HG03066 (cell line): ENCODE results near the gene PNPO.

Source experiments
- ATAC-seq: cut with Tn5 transposase; IDR thresholded peaks from one replicate; pipeline ENCODE4 v1.9.1; 2021; ENCODE audit warnings: low read depth; ENCODE audit not compliant: unreplicated experiment

Gene PNPO

DNA sequence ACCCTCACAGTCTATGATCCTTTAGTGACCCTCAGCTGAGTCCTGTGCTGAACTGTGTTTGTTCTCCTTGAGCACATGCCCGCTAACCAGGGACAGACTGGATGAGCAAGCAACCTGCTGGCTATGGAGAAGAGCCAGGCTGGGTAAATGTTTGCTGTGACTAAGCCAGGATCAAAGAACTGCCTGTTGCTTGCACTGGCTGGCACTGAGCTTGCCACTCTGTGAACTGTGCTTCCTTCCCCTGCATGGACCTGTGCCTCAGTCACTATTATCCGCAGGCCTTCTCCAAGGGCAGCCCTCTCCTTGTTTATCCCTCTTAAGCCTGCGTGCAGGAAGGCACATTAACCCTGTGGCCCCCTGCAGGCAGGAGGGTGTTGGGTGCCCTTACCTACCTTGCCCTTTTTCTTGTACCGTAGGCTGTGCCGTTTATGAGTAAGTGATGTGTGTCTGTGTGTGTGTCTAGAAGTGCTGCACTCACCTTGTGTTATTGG lies 7.4 kb downstream of the PNPO start:
- ATAC-seq = no peak

DNA sequence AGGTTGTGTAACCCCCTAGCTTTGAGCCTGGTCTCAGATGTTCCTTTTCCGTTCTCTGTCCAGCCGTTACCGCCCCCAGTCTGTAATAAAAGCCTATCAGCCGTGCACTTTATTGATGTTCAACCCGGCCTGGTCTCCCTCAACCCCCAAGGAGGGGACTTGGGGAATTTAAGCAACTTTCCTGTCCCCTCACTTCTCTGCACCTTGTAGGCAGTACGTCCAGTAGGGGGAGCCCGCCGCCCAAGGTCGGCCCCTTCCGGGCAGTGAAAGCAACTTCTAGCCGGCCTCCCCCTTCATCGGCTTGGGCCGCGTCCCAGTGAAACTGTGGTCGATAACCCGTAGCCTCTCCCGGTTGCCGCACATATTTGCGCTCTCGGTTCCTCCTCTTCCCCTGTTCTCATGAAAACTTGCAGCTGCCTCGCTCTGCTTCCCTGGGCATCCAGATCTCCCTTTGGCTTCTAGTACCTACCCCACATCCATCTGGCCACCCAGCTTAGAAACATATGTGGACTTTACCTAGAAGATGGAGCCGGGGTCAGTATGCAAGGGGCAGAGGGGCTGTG lies 7.9 kb downstream of the PNPO start:
- ATAC-seq = peak; percentile 61

DNA sequence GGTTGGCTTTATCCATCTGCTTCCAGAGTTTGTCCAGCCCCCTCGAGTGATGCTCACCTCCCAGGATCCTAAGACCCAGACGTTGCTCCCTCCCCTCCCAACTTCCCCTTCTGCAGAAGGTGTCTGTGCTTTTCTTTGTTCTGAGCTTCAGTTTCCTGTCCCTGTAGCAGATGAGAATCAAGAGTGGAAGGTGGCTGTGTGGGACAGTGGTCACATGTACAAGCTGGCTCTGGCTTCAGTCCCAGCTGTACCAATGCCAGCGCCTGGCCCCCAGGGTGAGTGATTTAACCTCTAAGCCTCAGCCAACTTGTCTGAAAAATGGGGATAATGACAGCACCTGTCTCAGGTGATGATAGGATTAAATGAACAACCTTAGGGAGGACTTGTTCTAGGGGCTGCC lies 8.6 kb downstream of the PNPO start:
- no peak for ATAC-seq

DNA sequence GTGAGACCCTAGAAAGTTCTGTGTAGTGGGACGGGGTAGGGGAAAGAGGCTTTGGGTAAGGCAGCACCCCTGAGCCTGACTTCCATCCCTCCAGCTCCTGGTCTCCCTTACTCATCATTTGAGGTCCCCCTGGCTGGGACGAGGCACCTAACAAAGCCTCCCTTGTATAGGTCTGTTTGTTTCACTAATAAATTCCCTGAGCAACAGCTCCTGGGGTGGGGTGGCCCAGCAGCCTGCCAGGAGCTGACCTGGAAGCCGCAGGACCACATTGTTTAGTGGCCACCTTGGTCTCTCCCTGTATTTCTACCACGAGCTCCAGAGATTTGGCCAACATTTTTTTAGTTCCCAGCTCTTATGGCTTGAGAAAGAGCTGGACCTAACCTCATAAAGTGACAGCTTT lies 9.1 kb downstream of the PNPO start:
- no peak for ATAC-seq

DNA sequence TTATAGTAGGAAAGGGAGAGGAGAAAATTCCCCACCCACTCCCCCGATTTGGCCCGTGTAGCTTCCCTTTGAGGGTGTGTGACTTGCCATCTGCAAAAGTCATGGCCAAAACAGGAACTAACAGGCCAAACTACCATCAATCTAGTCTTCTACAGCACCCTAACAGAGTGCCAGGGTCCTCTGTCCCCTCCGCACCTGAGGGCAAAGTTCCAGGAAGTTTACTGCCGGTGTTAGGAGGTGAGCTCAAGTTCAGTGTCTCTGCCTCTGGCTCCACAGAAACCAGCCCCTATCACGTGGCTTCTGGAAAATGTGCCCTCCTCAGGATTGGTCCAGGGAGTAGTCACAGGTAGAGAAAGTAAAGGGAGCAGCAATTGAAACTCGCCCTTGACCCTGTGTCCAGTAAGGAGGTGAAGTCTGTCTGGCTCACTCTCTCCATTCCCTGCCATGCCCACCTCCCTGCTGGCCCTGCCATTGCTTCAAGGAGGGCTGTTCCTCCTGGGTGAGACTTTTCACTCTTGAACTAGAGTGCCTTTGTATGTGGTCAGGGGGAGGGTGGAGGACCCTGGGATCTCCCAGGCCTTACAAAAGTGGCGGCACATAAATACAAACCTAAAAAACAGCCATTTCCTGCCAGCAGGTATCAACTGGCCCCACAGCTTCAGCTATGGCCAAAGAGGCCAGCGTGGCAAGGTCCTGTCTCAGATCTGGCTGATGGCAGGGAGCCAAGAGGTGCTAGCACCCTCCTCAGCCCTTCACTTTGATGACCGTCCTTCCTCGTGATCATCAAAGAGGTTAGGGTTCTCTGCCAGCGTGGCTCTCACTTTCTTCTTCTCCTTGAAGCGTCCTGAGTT lies 11.0 kb downstream of the PNPO start:
- ATAC-seq = no peak

DNA sequence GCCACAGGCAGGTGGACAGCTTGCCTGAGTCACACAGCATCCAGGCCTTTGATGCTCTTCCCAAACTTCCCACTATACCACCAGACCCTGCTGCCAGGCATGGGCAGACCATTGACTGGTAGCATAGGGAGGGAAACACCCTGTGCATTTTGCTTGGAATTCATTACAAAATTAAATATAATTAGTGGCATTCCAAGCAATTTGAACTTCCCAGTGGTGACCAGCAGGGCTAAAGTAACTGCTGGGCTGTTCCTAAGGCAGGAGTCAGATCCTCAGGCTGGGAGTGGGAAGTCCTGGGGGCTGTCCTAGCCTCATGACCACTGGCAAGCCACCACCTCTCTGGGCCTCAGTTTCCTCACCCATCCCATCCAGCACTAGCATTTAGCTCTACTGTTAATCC lies 12.5 kb downstream of the PNPO start:
- ATAC-seq = no peak

DNA sequence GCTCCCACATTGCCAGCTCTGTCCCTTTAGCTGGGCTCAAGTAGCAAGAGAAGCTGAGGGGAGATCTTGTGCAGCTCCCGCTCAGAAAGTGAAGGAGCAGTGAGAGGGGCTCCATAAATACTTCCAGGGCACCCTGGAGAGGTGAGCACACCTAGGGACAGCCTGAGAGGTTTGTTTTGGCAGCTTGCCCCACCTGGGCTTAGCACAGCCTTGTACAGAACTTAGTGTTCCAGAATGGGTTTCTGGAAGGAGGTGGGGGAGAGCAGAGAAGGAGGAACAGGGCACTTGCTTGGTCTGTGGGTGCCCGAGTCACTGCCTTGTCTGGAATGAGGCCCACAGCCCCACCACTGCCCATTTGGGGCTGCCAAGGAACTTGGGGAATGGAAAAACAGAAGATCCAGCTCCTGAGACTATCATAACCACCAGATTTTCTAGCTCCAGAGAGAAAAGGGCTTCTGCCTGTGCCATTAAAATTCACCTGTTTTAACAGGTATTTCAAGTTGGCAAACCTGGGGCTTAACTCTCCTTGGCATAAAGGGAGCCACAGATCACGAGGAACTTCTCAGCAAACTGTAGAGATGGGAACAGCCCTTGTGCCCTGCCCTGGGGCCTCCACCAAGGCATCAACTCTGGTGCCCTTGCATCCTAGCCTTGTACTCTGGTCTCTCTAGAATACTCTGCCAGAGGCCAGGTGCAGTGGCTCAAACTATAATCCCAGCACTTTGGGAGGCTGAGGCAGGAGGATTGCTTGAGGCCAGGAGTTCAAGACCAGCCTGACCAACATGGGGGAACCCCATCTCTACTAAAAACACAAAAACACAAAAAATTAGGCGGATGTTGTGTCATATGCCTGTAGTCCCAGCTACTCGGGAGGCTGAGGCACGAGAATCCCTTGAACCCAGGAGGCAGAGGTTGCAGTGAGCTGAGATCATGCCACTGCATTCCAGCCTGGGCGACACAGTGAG lies 14.4 kb downstream of the PNPO start:
- ATAC-seq = no peak

DNA sequence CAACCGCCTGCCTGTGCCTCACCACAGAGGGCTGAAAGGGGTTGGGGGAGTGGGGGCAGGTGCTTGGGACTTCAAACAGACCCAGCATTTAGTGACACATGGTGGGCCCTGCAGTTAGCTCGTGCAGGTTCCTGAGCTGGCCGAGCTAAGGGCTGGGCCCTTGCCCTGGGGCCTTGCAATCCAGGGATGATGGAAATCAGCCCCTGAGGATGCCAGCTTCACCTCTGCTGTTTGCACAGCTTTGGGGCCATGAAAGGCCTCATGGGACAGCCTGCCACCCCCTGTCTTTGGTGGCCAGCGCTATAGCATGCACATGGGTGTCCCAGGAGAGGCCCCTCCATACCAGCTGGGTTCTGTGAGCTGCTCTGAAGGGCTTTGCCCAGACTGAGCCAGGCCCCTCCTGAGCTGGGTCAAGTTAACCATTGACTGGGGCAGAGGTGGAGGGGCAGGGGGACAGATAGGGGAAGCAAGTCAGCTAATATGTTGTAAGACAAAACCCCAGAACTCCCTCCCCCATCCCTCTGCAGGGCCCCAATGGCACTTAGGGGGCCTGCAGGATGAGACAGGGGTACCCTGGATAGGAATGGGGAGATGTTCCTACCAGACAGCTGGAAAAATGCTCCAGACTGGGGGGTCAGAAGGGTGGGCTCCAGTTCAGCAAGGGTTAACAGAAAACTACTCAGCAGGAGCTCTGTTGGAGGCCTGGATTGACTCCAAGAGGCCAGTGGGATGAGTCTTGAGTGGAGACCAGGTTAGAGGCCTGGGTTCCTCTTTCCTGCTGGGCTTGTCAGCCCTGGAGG lies 15.6 kb downstream of the PNPO start:
- no peak for ATAC-seq

DNA sequence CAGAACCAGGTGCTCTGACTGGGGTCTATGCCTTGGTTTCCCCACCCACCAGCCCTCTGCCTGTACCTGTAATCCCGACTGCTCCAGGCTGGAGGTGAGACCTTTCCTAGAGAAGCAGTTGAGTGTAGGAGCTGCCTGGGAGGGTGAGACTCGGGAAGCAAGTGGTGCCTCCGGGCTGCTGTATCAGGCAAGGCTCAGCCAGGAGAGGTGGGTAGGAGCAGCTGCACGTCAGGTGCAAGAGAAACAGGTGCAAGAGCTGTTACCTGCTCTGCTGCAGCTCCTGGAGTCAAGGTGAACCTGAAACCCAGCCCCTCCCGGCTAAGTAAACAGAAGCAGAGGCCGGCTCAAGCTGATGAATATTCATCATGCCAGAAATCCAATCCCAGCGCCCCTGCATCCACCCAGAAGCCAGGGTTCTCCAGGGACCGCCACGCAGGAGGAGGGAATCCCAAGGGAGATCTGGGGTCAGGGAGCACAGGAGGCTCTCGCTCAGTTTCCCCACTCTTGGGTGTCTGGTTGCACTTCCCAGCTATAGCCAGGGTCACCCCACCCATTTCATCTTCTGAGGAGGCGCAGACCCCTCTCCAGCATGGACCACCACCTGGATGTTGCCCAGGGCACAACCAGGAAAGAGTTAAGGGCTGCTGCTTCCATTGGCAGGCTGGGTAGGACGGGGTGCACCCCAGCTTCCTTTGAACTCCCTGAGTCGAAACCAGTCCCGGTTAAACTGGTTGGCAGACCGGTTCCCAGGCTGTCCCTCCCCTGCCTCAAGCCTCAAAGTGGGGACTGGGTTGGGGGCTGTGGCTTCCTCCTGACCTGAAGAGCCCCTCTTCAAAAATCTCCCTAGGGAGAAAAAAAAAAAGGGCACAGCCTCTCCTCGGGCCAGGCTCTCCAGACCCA lies 16.5 kb downstream of the PNPO start, which contains the start of gene PRR15L:
PRR15L (minus strand) TSS at position 293 of the 900 bp plus-strand sequence. CDS start 4,649 bp downstream, outside the sequence.
- ATAC-seq = no peak

DNA sequence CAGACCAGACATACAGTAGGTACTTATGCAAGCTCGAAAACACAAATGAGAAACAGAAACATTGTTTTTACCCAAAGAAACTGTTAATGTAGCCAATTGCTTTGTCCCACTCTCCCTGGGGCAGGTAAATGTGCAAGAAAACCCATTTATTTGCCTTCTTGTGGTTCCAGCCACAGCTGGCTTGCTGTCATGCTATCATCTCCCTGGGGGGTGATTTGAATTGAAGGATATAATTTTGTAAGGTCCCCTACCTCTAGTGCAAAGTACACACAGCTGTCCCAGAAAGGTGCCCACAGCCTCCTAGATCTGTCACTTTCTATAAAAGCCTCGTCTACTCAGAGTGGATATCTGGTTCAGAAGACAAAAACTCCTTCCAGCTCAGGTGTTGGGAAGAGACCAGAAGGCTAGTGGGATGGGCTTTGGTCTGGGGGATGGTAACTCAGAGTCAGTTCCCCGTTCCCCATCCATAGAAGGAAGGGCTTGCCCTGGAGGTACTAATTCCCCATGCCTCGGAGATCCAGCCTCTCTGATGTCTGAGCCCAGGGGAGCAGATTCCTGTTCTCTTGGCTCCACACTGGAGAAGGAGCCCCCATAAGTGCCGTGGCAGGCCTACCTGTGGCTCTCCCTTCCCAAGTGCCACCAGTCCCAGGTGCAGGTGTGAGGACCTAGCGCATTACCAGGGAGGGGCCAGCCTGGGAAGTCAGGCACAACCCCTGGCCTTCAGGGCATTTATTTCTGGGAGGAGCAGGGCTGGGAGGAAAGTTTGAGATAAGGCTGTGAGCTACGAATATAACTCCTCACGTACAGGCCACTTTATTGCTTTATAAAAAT lies 18.7 kb downstream of the PNPO start:
- ATAC-seq = no peak

DNA sequence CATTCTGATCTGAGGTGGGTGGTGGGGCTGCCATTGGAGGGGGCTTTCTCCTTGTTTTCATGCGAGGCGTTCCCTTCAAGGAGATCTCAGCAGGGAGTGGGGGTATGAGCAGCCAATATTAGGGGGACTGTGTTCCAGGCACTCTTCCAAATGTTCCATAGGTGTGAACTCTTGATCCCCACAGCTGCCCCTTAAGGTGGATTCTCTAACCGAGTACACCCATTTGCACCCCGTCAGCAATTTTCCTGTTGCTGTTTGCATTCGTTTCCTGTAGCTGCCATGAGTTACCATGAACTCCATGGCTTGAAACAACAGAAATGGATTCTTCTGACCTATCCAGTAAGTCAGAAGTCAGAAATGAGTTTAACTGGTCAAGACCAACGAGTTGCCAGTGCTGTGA lies 20.0 kb downstream of the PNPO start:
- ATAC-seq = no peak

DNA sequence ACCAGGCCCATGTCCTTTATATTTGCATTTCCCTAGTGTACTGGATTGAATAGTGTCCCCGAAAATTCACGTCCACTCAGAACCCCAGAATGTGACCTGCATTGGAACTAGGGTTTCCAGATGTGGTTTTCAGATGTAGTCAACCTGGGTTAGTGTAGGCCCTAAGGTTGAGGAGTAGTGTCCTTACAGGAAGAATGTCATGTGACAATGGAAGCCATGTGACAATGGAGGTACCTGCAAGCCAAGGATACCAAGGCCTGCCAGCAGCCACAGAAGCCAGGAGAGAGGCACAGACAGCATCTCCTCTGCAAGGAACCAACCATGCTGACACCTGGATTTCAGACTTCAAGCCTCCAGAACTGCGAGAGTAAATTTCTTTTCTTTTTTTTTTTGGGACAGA lies 21.5 kb downstream of the PNPO start:
- no peak for ATAC-seq

DNA sequence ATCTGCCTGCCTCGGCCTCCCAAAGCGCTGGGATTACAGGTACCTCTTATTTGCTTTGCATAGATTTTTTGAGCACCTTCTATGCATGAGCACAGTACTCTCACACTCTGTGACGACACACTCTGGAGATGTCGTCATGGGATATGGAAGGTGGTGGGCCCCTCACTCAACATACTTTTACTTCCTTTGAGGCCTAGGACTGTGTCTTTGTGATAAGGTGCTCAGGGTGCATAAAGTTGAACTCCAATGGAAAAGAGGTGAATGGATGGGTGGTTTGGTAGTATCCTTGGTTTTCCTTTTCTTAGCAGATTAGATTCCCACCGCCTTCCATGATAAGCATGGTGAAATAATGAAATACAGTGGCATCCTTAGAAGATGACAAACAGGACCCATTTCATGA lies 23.5 kb downstream of the PNPO start:
- ATAC-seq = no peak

DNA sequence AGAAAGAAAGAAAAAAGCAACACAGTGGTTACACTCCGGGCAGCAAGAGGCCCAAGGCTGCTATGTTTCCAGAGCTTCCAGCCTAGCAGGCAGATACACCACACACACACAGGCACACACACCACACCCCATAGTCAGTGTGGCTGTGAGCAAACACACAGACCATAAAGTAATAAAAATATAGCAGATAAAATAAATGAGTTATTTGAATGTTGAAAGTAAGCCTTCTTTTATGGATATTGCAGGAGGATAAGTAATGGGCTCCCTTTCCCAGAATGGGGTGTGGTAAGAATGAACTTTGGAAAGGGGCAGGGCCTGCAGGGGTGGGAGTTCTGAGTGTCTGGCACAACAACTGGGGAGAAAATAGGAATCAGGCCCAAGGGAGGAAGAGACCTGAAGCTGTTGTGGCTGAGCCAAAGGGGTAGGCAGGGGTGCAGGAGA lies 24.7 kb downstream of the PNPO start:
- ATAC-seq = no peak

DNA sequence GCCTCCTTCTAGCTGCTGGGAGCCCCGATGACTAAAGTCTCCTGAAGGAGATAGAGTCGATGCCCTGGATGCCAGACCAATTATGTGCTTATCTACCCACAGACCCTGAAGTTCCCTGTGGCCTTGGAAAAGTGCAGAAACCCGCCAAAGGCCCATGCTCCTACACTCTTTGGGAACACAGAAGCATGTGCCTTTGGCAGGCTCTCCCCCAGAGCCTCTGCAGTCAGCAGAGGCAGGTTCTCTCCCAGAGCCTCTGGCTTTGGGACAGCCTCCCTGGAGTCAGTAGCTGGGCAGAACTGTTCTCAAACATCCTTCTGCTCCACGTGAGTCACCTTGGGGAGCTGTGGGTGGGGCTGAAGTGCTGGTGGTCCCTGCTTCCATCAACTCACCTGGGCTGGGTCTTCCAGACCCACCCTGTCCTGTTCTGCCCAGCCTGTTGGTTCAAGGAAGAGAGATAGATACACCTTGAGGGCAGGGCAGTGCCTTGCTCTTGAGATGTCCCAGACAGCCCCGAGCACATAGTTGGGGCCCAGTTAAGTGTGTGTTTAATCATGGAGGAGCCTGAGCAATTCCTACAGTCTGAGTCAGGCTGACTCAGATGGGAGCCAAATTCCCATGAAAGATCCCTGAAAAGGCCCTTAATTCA lies 26.4 kb downstream of the PNPO start:
- ATAC-seq = no peak

DNA sequence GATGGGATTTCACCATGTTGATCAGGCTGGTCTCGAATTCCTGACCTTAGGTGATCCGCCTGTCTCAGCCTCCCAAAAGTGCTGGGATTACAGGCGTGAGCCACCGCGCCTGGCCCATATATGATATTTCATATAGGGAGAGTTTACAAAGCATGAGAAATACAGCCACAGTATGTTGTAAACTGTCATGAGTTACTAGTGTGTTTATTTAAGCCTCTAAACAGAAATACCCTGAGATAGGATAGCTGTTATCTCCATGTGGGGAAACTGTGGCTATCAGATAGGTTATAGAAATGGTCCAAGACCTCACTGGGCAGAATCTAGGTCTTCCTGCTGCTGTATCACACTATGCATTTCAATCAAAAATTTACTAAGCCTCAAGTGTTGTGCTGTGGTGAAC lies 27.5 kb downstream of the PNPO start:
- ATAC-seq = no peak

DNA sequence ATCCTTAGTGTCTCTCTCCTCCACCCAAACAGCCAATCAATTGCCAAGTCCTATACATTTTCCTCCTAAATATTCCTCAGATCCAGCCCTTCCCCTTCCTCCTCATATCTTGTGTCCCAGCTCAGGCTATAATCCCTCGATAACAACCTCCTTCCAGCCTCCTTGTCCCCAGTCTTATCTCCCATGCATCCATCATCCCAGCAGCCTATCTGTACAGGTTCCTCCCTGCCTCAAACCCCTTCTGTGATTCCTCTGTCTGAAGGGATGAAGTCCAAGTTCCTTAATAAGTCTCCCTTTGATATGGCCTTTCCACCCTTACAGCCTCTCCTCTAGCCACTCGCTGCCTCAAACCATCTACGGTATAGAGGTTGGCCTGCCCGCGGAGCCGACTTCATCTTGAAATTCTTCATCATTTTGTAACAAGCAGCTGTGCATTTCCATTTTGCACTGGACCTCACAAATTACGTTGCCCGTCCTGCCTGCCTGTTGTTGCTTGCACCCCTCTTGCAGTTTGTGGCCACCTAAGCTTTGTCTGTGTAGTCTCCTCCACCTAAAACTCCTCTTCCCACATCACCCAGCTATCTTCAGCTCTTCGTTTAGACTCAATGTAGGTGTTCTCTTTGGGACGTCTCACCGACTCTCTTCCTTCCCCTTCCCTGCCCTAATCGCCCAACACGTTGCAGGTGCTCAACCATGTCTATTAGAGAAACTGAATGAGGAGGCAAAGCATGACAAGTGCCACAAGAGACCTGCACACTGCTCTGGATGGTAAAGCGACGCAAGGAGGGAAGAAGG lies 28.8 kb downstream of the PNPO start:
- no peak for ATAC-seq
